HG02610 (cell line): ENCODE data around the gene ROPN1B.

Source experiments
- ATAC-seq: cut with Tn5 transposase; IDR thresholded peaks from one replicate; pipeline ENCODE4 v1.9.1; 2021; ENCODE audit warnings: mild to moderate bottlenecking, moderate library complexity; ENCODE audit not compliant: unreplicated experiment

Gene ROPN1B

GRCh38 chr3:126003447-126004190 lies 34.6 kb downstream of the ROPN1B start:
- ATAC-seq, result no peak

- ATAC-seq, result no peak
Observed at GRCh38 chr3:126004217-126004616, 35.2 kb downstream of the ROPN1B start.

- no peak for ATAC-seq
Observed at GRCh38 chr3:126004692-126005091, 35.7 kb downstream of the ROPN1B start.

GRCh38 chr3:126005951-126006350 lies 37.0 kb downstream of the ROPN1B start:
- no peak for ATAC-seq

GRCh38 chr3:126008219-126008618 lies 39.2 kb downstream of the ROPN1B start:
- ATAC-seq, result no peak

GRCh38 chr3:126009181-126009580 lies 40.2 kb downstream of the ROPN1B start:
- no peak for ATAC-seq

- no peak for ATAC-seq
Observed at GRCh38 chr3:126013751-126014156, 44.8 kb downstream of the ROPN1B start.

GRCh38 chr3:126014252-126014651 lies 45.3 kb downstream of the ROPN1B start:
- ATAC-seq, result no peak

- ATAC-seq, result no peak
Observed at GRCh38 chr3:126015075-126015474, 46.1 kb downstream of the ROPN1B start.

GRCh38 chr3:126016616-126017015 lies 47.6 kb downstream of the ROPN1B start:
- ATAC-seq, result no peak

GRCh38 chr3:126017362-126017761 lies 48.4 kb downstream of the ROPN1B start:
- no peak for ATAC-seq

- ATAC-seq, result no peak
Observed at GRCh38 chr3:126018545-126018944, 49.6 kb downstream of the ROPN1B start.

GRCh38 chr3:126018995-126019394 lies 50.0 kb downstream of the ROPN1B start:
- ATAC-seq, result no peak

GRCh38 chr3:126019683-126020082 lies 50.7 kb downstream of the ROPN1B start:
- ATAC-seq, result no peak

- ATAC-seq, result no peak
Observed at GRCh38 chr3:126021224-126021623, 52.2 kb downstream of the ROPN1B start.

- ATAC-seq, result no peak
Observed at GRCh38 chr3:126021702-126022101, 52.7 kb downstream of the ROPN1B start.

- no peak for ATAC-seq
Observed at GRCh38 chr3:126022741-126023359, 53.9 kb downstream of the ROPN1B start.

GRCh38 chr3:126023390-126023789 lies 54.4 kb downstream of the ROPN1B start:
- ATAC-seq, result no peak

GRCh38 chr3:126024049-126024854 lies 55.3 kb downstream of the ROPN1B start:
- ATAC-seq, result no peak

- ATAC-seq, result no peak
Observed at GRCh38 chr3:126025116-126025729, 56.2 kb downstream of the ROPN1B start.

GRCh38 chr3:126025862-126026261 lies 56.9 kb downstream of the ROPN1B start:
- ATAC-seq, result no peak
